ENCODE data around the gene AP1AR. TPM values are rescaled to one million over a fixed set of nuclear protein-coding genes. Genes with fewer than 3 reads are reported as not detected.

The AP1AR gene
- total and polyA plus RNA-seq, 2 of the 8 experiments (the other 6 are each of a cell fraction or from before 2014, with no cell fraction given) = 5.3 to 27.7 TPM

DNA sequence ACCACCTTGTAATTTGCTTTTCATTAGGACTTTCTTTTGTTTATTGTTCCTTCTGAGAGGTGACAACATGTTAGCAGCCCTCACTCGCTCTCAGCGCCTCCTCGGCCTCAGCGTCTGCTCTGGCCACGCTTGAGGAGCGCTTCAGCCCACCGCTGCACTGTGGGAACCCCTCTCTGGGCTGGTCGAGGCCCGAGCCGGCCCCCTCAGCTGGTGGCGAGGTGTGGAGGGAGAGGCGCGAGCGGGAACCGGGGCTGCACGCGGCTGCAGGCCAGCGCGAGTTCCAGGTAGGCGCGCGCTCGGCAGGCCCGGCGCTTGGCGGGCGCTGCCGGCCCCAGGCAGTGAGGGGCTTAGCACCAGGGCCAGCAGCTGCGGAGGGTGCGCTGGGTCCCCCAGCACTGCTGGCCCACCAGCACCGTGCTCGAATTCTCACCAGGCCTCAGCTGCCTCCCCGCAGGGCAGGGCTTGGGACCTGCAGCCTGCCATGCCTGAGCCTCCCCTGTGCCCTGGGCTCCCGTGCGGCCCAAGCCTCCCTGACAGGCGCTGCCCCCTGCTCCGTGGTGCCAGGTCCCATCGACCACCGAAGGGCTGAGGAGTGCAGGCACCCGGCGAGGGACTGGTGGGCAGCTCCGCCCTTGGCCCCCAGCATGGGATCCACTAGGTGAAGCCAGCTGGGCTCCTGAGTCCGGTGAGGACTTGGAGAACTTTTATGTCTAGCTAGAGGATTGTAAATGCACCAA is 9.2 kb upstream of the AP1AR start:
- H3K79me1 ChIP-seq (ENCODE audit: low read depth, low read length) = no peaks in the 10 kb centered on the region
- H2AFZ ChIP-seq (ENCODE audit: low read length) = no peak overlapping the region
- POLR2A ChIA-PET (ENCODE audit: partially characterized antibody) = no interaction called here
- FAIRE-seq (no peak), DNase-seq (ENCODE audit: low read depth in 1 of 2, low spot score in 2 of 2) (no peak)
- no peak overlapping the region for H3K4me2 ChIP-seq (ENCODE audit: insufficient read depth in 1 of 2, low read depth in 2 of 2, low read length in 2 of 2)
- no peak overlapping the region for H2BK15ac ChIP-seq (ENCODE audit: low read length)
- no peak overlapping the region for H3K4ac ChIP-seq (replicated peaks; ENCODE audit: insufficient read length, low read depth, low read length)
- H3K4me3 ChIP-seq (ENCODE audit: extremely low read depth in 1 of 4, insufficient read depth in 2 of 4, low read depth in 3 of 4, low read length in 4 of 4) = no peak overlapping the region
- no peaks in the 10 kb centered on the region for H3K79me2 ChIP-seq (ENCODE audit: control insufficient read depth in 1 of 2, insufficient read depth in 2 of 2, low read length in 2 of 2)
- no peak for TF ChIP-seq RAD21 (IDR thresholded peaks at IDR 0.05 in 1 of 2, conservative IDR thresholded peaks at IDR 0.05 in 1 of 2; ENCODE audit: low read depth in 2 of 2, low read length in 2 of 2)
- no peak overlapping the region for H3K56ac ChIP-seq (replicated peaks; ENCODE audit: insufficient read length, low read depth, low read length)
- H3K4me1 ChIP-seq (replicated peaks in 1 of 4; ENCODE audit: control insufficient read depth in 3 of 4, insufficient read depth in 4 of 4, low read length in 3 of 4) = no peaks in the 10 kb centered on the region
- no peaks in the 10 kb centered on the region for H3K27me3 ChIP-seq (replicated peaks in 1 of 4; ENCODE audit: control insufficient read depth in 3 of 4, extremely low read depth in 1 of 4, insufficient read depth in 3 of 4, low read length in 3 of 4)
- no peaks in the 10 kb centered on the region for H4K20me1 ChIP-seq (replicated peaks in 1 of 2; ENCODE audit: control insufficient read depth in 1 of 2, insufficient read depth in 2 of 2, low read length in 2 of 2)
- peaks cover 6 to 8% of the 10 kb centered on the region in 2 experiments; a peak in 2 of 4 replicates for H3K9me3 ChIP-seq (ENCODE audit: insufficient read depth in 2 of 2, low read depth in 1 of 2, low read length in 1 of 2)
- CTCF ChIA-PET (ENCODE audit: partially characterized antibody) = interaction anchor here (1.1 to 1.7 kb wide), 2 partner anchors 10 to 13 kb away, joined by 3 to 4 read pairs; no protein-coding TSS in a partner anchor
- no peak overlapping the region for H2AK5ac ChIP-seq (ENCODE audit: low read depth, low read length)
- no peak overlapping the region for H3K23ac ChIP-seq (ENCODE audit: insufficient read length)
- H2BK20ac ChIP-seq (ENCODE audit: low read length) = no peak overlapping the region
- no peak overlapping the region for H3K27ac ChIP-seq (ENCODE audit: low read depth, low read length)
- H4K8ac ChIP-seq (ENCODE audit: extremely low read depth, insufficient read depth, low read length) = no peak overlapping the region
- H2BK12ac ChIP-seq (ENCODE audit: low read depth, low read length) = no peak overlapping the region
- H4K91ac ChIP-seq (replicated peaks; ENCODE audit: insufficient read length, low read length) = no peak overlapping the region
- 0 out of 8 replicates have a peak, but pooled peaks cover 0 to 5% (median 0%) of the 10 kb centered on the region in 4 experiments for H3K36me3 ChIP-seq (ENCODE audit: control insufficient read depth in 2 of 4, insufficient read depth in 4 of 4, low read length in 3 of 4)
- no peak overlapping the region for H4K5ac ChIP-seq (ENCODE audit: insufficient read length, low read depth, low read length)
- H2BK5ac ChIP-seq (ENCODE audit: low read depth, low read length) = no peak overlapping the region
- H3K14ac ChIP-seq (ENCODE audit: insufficient read length) = no peak overlapping the region
- 96% methylated on average over 40 of the region's 43 CpGs; no CpG with 5 or more reads in 1 of the 2 experiments for whole genome bisulfite sequencing, 2 experiments (ENCODE audit: extremely low coverage in 1 of 2, insufficient coverage in 1 of 2, insufficient read length in 1 of 2, insufficient replicate concordance in 2 of 2, low coverage in 1 of 2, low lambda C conversion rate in 2 of 2, missing lambda C conversion rate in 1 of 2)
- no peak overlapping the region for H3K18ac ChIP-seq (ENCODE audit: extremely low read depth, low read length)
- H3K23me2 ChIP-seq (ENCODE audit: low read depth, low read length) = no peaks in the 10 kb centered on the region
- H2BK120ac ChIP-seq (replicated peaks; ENCODE audit: low read depth, low read length) = no peak overlapping the region
- H3K9ac ChIP-seq (replicated peaks in 1 of 4; ENCODE audit: extremely low read depth in 1 of 4, low read depth in 3 of 4, low read length in 3 of 4) = no peak overlapping the region
